GM12872 (cell line): Measurements from ENCODE around the gene KATNB1.

Experiments used
- CTCF ChIP-seq: IDR thresholded peaks from 3 replicates; pipeline ENCODE4 v1.5.1; 2011; ENCODE audit warnings: low read depth, mild to moderate bottlenecking, low read length, moderate library complexity; ENCODE audit not compliant: insufficient read depth

The KATNB1 gene

GRCh38 chr16:57799600-57800199 is 64.1 kb downstream of the KATNB1 start:
- TF ChIP-seq CTCF = no peak

GRCh38 chr16:57800200-57801097 is 64.9 kb downstream of the KATNB1 start:
- no peak for TF ChIP-seq CTCF

- no peak for TF ChIP-seq CTCF
Measured at GRCh38 chr16:57801098-57801808, 65.7 kb downstream of the KATNB1 start.

GRCh38 chr16:57801809-57802340 is 66.3 kb downstream of the KATNB1 start:
- TF ChIP-seq CTCF = no peak

- no peak for TF ChIP-seq CTCF
Measured at GRCh38 chr16:57802341-57803133, 67.0 kb downstream of the KATNB1 start, which contains the start of gene KIFC3. Gene KIFC3 (minus strand): TSS chr16:57802491. CDS start chr16:57798243, 4,248 bp downstream.

GRCh38 chr16:57803134-57803990 is 67.8 kb downstream of the KATNB1 start:
- TF ChIP-seq CTCF = no peak
